ENCODE measurements around the gene ZP3.
"Not testable (repeated sequence)": the region's sequence is repeated elsewhere in the genome, so short reads cannot be mapped to it uniquely, and the experiment has no call there.

GRCh38 chr7:76486618-76487017, 61.9 kb downstream of the ZP3 start:
- TF ChIP-seq CTCF (CRISPR knock-in tag; IDR thresholded peaks at IDR 0.05); ZFP36 (IDR thresholded peaks at IDR 0.05; ENCODE audit: borderline replicate concordance, low read depth, low read length, partially characterized antibody); EP300 (IDR thresholded peaks at IDR 0.05; ENCODE audit: low read depth in 2 of 2, low read length in 2 of 2); EP300 (CRISPR knock-in tag; IDR thresholded peaks at IDR 0.05; ENCODE audit: borderline replicate concordance); SMAD9 (CRISPR knock-in tag; IDR thresholded peaks at IDR 0.05); ZNF143 (CRISPR knock-in tag; IDR thresholded peaks at IDR 0.05): not testable (repeated sequence)
